HG03469 (cell line): ENCODE results near the gene FASTK.
"Not testable (repeated sequence)": the region's sequence is repeated elsewhere in the genome, so short reads cannot be mapped to it uniquely, and the experiment has no call there.

Experiments
- ATAC-seq: cut with Tn5 transposase; IDR thresholded peaks from one replicate; pipeline ENCODE4 v1.9.1; 2021; ENCODE audit warnings: mild to moderate bottlenecking, moderate library complexity, moderate number of reproducible peaks; ENCODE audit not compliant: unreplicated experiment

FASTK gene

DNA sequence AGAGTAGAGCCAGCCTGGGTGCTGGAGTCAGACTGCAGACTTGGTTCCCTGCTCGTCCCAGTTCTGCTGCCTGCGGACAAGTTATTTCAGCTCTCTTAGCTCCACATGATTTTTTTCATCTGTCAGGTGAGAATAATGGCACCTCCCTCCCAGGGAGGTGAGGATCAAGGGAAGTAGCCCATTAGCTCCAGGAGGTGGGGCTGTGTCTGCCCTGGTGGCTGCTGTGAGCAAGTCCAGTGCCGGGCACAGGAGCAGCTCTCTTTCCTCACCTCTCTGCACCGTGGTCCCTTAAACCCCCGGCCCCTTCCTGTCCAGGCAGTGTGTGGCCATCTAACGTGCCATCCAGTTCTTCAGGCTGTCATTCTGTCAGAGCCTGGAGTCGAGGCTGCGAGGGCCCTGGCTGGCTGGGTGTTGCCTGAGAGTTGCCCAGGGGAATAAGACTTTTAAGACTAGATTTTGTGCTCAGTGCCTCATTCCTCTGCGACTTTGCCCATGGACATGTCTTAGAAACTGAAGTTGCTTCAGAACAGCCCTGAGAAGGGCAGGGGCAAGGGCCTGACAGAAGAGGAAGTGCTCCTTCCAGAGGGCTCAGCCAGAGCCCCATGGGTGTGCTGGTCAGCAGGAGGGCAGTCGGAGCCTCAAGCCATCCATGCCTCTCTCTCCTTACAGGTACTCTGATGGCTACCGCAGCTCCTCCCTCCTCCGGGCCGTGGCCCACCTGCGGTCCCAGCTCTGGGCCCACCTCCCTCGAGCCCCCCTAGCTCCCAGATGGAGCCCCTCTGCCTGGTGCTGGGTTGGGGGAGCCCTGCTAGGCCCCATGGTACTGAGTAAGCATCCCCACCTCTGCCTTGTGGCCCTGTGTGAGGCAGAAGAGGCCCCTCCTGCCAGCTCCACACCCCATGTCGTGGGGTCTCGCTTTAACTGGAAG is 47.4 kb downstream of the FASTK start:
- no peak for ATAC-seq

DNA sequence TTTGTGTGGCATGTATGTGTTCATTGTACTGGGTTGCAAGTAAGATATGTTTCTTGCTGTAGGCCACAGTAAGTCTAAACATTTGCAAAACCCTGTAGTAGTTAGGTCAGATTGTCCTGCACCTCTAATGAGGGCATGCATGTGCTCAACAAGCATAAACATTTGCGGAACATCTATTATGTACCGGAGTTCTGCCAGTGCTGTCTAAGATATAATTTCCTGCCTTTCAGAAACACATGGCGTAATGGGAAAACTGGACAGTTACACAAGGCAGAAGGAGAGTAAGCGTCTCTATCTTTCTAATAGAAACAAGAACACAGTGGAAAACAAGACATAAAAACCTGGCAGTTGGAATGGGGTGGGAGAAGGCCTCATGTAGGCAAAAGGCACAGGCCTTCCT is 49.6 kb downstream of the FASTK start:
- ATAC-seq: no peak

DNA sequence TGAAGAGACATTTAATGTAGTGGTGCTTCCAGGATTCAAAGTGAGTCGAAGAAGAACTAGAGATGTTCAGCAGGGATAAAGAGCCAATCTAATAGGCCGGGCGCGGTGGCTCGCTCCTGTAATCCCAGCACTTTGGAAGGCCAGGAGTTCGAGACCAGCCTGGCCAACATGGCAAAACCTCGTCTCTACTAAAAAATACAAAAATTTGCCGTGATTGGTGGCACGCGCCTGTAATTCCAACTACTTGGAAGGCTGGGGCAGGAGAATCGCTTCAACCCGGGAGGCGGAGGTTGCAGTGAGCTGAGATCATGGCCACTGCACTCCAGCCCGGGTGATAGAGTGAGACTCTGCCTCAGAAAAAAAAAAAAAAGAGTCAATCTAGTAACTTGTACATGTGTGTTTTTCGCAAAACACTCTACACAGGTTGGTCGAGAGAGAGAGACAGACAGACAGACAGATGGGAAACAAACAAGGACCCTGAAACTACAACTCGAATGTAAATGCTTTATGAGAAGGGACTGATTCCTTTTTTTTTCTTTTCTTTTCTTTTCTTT is 51.6 kb downstream of the FASTK start:
- no peak for ATAC-seq

DNA sequence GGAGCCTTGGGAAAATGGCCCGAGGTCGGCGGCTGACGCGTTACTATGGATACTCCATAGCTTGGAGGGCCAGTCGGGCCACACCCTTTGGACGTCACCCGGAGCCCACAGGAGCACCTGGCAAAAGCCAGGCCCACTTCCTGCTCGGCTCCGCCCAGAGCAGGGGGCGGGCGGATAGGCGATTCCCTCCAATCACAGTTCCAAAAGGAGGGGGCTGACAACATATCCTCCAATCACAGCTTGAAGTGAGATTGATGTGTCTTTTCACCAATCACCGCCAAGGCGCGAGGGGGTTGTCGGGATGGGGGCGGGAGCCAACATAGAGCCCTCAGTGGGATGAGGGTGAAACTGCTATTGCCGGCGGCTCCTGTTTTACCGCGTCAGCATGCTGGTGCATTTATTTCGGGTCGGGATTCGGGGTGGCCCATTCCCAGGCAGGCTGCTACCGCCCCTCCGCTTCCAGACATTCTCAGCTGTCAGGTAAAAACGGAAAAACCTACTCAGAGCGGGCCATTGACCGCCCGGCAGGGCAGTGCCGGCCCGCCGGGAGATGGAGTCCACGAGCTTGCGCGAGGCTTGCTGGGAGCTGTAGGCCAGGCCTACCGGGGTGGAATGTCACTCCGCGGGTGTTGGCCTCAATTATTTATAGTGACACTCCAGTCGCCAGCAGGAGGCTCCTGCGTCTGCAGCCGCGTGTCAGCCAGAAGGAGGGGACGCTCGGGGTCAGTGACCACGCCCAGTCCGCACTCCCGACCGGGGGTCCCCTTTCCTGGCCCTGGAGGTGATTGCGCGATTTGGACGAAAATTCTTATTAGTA is 52.3 kb downstream of the FASTK start, which contains the start of gene ABCB8:
ABCB8 (plus strand) TSS at position 320 of the 817 bp plus-strand sequence; CDS start at position 386, 66 bp downstream.
- peak; percentile 90 for ATAC-seq

DNA sequence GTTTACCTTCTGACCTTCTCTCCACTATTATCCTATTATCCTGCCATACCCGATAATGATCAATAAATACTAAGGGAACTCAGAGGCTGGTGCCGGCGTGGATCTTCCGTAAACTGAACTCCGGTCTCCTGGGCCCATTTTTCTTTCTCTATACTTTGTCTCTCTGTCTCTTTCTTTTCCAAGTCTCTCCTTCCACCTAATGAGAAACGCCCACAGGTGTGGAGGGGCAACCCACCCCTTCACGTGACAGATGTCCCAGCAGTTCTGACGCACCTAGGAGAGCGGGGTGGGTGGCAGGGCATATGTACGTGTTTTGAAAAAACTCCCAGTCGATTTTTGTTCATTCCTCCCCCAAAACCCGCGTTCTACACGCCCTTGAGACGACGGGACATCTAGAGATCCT is 52.9 kb downstream of the FASTK start:
- ATAC-seq: not testable (repeated sequence)

DNA sequence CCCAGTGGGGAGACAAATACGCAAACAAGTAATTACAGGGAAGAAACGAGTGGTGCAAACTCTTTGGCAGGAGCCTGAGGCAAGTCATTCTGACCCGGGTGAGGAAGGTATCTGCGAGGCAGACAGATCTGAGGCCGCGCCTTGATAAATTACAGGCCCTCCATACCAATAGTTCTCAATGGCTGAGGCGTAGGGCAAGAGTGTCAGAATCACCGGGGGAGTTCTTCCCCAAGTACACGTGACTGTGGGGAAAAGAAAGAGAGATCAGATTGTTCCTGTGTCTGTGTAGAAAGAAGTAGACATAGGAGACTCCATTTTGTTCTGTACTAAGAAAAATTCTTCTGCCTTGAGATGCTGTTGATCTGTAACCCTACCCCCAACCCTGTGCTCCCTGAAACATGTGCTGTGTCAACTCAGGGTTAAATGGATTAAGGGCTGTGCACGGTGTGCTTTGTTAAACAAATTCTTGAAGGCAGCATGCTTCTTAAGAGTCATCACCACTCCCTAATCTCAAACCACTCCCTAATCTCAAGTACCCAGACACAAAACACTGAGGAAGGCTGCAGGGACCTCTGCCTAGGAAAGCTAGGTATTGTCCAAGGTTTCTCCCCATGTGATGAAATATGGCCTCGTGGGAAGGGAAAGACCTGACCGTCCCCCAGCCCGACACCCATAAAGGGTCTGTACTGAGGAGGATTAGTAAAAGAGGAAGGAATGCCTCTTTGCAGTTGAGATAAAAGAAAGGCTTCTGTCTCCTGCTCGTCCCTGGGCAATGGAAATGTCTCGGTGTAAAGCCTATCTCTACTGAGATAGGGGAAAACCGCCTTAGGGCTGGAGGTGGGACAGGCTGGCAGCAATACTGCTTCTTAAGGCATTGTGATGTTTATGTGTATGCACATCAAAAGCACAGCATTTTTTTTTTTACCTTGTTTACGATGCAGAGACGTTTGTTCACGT is 53.6 kb downstream of the FASTK start:
- not testable (repeated sequence) for ATAC-seq
